Breast epithelium (tissue), 3 donors: ENCODE measurements around the gene GLCE.

Source experiments
- CTCF ChIP-seq, 3 donors: fragments of 450-650 bp; IDR thresholded peaks; one replicate each; pipeline ENCODE4 v1.5.1; 2016 to 2017; ENCODE audit warnings: antibody characterized with exemption in 3 of 3, mild to moderate bottlenecking in 3 of 3, moderate library complexity in 3 of 3
- POLR2A ChIP-seq: fragments of 450-650 bp; IDR thresholded peaks from one replicate; pipeline ENCODE4 v1.6.1; 2016; ENCODE audit warnings: antibody characterized with exemption, mild to moderate bottlenecking, moderate library complexity
- POLR2AphosphoS5 ChIP-seq, 3 donors: sonication (generic); formaldehyde crosslinking; IDR thresholded peaks; one replicate each; pipeline ENCODE4 v1.6.1; 2017; ENCODE audit warnings: antibody characterized with exemption in 3 of 3

DNA sequence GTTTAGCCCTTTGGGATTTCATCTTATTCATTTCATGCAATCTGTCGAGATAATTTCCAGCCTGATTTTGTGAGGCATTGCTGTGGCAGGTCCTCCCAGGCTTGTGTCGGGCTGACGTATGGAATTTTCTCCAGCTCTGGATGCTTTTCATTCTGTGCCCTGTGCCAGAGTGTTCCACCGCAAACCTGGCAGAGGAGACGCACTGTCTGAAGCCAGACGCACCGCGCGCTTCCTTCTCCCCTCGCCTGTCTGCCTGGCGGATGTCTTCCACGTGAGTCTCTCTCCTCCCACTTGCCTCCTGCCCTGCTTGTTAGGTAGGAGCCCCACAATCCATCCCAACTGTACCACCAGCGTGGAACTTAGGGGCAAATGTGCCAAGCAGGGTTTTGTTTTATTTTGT is 20.1 kb upstream of the GLCE start:
- no peak for TF ChIP-seq CTCF (IDR thresholded peaks at IDR 0.05)
- TF ChIP-seq POLR2A = no peak
- no peak for TF ChIP-seq POLR2AphosphoS5 (IDR thresholded peaks at IDR 0.05)
